ENCODE results near the gene ALLC.

GRCh38 chr2:3706892-3707291 is 48.9 kb downstream of the ALLC start:
- TF ChIP-seq, protein P1, sequence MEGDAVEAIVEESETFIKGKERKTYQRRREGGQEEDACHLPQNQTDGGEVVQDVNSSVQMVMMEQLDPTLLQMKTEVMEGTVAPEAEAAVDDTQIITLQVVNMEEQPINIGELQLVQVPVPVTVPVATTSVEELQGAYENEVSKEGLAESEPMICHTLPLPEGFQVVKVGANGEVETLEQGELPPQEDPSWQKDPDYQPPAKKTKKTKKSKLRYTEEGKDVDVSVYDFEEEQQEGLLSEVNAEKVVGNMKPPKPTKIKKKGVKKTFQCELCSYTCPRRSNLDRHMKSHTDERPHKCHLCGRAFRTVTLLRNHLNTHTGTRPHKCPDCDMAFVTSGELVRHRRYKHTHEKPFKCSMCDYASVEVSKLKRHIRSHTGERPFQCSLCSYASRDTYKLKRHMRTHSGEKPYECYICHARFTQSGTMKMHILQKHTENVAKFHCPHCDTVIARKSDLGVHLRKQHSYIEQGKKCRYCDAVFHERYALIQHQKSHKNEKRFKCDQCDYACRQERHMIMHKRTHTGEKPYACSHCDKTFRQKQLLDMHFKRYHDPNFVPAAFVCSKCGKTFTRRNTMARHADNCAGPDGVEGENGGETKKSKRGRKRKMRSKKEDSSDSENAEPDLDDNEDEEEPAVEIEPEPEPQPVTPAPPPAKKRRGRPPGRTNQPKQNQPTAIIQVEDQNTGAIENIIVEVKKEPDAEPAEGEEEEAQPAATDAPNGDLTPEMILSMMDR (IDR thresholded peaks at IDR 0.05) = no peak
- TF ChIP-seq POLR2A (IDR thresholded peaks at IDR 0.05) = no peak
